ENCODE results near the gene BMAL1. TPM values are rescaled to one million over a fixed set of nuclear protein-coding genes. Genes with fewer than 3 reads are reported as not detected.

BMAL1 gene
- total and polyA plus RNA-seq, 2 of the 8 experiments (the other 6 are each of a cell fraction or from before 2014, with no cell fraction given): 6.8 to 6.9 TPM

DNA sequence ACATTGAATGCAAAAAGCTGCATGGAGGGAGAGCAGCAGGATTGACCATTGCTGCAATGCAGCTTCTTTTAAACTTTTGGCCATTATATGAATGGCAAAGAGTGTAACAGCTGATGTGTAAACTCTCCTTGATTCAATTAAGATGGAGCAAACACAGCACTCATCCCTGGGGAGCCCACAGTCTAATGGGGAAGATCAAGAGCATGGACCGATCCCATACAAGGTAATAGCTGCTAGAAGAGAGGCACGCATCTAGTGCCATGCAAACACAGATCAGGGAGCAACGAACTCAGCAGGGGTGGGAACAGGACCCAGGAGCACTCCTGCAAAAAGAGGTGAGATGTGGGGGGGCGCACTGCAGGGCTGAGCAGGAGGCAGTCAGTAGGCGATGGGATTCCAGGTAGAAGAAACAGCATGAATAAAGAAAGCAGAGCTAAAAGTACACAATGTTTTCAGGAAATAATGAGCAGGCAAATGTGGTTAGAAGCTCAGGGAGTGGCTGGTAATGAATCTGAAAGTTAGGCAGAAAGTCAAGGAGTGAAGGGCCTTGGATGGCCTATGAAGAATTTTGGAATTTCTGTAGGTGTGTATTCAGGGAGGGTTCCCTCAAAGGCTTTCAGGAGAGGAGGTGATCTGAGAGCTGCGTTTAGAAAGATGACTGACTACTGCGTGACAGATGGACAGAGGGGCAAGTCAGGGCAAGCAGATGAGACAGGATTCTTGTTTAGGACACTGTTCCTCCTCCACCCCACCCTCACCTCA lies 17.2 kb upstream of the BMAL1 start:
- peak overlapping the region; percentile 85 for H2AFZ ChIP-seq (ENCODE audit: low read length)
- FAIRE-seq (no peak), DNase-seq (ENCODE audit: low read depth in 1 of 2, low spot score in 2 of 2) (no peak)
- no peak overlapping the region for H4K5ac ChIP-seq (ENCODE audit: insufficient read length, low read depth, low read length)
- H2BK120ac ChIP-seq (replicated peaks; ENCODE audit: low read depth, low read length): no peak overlapping the region
- WGBS, 2 experiments (ENCODE audit: extremely low coverage in 1 of 2, insufficient coverage in 1 of 2, insufficient read length in 1 of 2, insufficient replicate concordance in 2 of 2, low coverage in 1 of 2, low lambda C conversion rate in 2 of 2, missing lambda C conversion rate in 1 of 2): 61% methylated on average over 7 of the region's 7 CpGs; no CpG with 5 or more reads in 1 of the 2 experiments
- ChIA-PET CTCF (ENCODE audit: partially characterized antibody) (interaction anchor here (0.6 to 11.5 kb wide), 8 partner anchors 13 to 1221 kb away, joined by 3 to 81 read pairs (median 4); no protein-coding TSS in a partner anchor), POLR2A (ENCODE audit: partially characterized antibody) (interaction anchor here (0.9 to 1.2 kb wide), 2 partner anchors 12 to 53 kb away, joined by 3 read pairs; no protein-coding TSS in a partner anchor)
- no peak overlapping the region for H3K23ac ChIP-seq (ENCODE audit: insufficient read length)
- no peaks in the 10 kb centered on the region; the same call in 1 of the 2 replicates for H3K23me2 ChIP-seq (ENCODE audit: low read depth, low read length)
- H4K8ac ChIP-seq (ENCODE audit: extremely low read depth, insufficient read depth, low read length): no peak overlapping the region; the same call in 1 of the 2 replicates
- H3K4ac ChIP-seq (replicated peaks; ENCODE audit: insufficient read length, low read depth, low read length): no peak overlapping the region
- no peak overlapping the region for H3K56ac ChIP-seq (replicated peaks; ENCODE audit: insufficient read length, low read depth, low read length)
- H3K4me1 ChIP-seq (replicated peaks in 1 of 4; ENCODE audit: control insufficient read depth in 3 of 4, insufficient read depth in 4 of 4, low read length in 3 of 4): peaks cover 3 to 17% (median 9%) of the 10 kb centered on the region in 4 experiments
- no peak overlapping the region for H4K91ac ChIP-seq (replicated peaks; ENCODE audit: insufficient read length, low read length)
- H2AK5ac ChIP-seq (ENCODE audit: low read depth, low read length): no peak overlapping the region
- no peaks in the 10 kb centered on the region for H3K79me2 ChIP-seq (ENCODE audit: control insufficient read depth in 1 of 2, insufficient read depth in 2 of 2, low read length in 2 of 2)
- H3K36me3 ChIP-seq (ENCODE audit: control insufficient read depth in 2 of 4, insufficient read depth in 4 of 4, low read length in 3 of 4): no peaks in the 10 kb centered on the region
- H2BK15ac ChIP-seq (ENCODE audit: low read length): no peak overlapping the region
- peak overlapping the region; percentile 18; the same call in 1 of the 2 replicates for H2BK5ac ChIP-seq (ENCODE audit: low read depth, low read length)
- H3K9me3 ChIP-seq (ENCODE audit: insufficient read depth in 2 of 2, low read depth in 1 of 2, low read length in 1 of 2): no peaks in the 10 kb centered on the region
- no peaks in the 10 kb centered on the region for H3K79me1 ChIP-seq (ENCODE audit: low read depth, low read length)
- H3K9ac ChIP-seq (replicated peaks in 1 of 4; ENCODE audit: extremely low read depth in 1 of 4, low read depth in 3 of 4, low read length in 3 of 4): no peak overlapping the region
- no peak overlapping the region for H3K27ac ChIP-seq (ENCODE audit: low read depth, low read length)
- H2BK12ac ChIP-seq (ENCODE audit: low read depth, low read length): peak overlapping the region; percentile 82
- H3K4me3 ChIP-seq (ENCODE audit: extremely low read depth in 1 of 4, insufficient read depth in 2 of 4, low read depth in 3 of 4, low read length in 4 of 4): no peak overlapping the region
- no peak overlapping the region for H3K14ac ChIP-seq (ENCODE audit: insufficient read length)
- H3K27me3 ChIP-seq (replicated peaks in 1 of 4; ENCODE audit: control insufficient read depth in 3 of 4, extremely low read depth in 1 of 4, insufficient read depth in 3 of 4, low read length in 3 of 4): no peaks in the 10 kb centered on the region
- peak overlapping the region; percentile 3 to 38; a peak in 2 of 4 replicates for H3K4me2 ChIP-seq (ENCODE audit: insufficient read depth in 1 of 2, low read depth in 2 of 2, low read length in 2 of 2)
- 0 out of 2 replicates have a peak overlapping the region, but pooled peaks have one; percentile 11 for H2BK20ac ChIP-seq (ENCODE audit: low read length)
- H4K20me1 ChIP-seq (replicated peaks in 1 of 2; ENCODE audit: control insufficient read depth in 1 of 2, insufficient read depth in 2 of 2, low read length in 2 of 2): no peaks in the 10 kb centered on the region
- no peak overlapping the region; the same call in 1 of the 2 replicates for H3K18ac ChIP-seq (ENCODE audit: extremely low read depth, low read length)
- TF ChIP-seq JUND (IDR thresholded peaks at IDR 0.05; ENCODE audit: low read length) (no peak), JUN (IDR thresholded peaks at IDR 0.05; ENCODE audit: low read depth, low read length) (no peak), SP4 (IDR thresholded peaks at IDR 0.05; ENCODE audit: low read length) (no peak), GABPA (IDR thresholded peaks at IDR 0.05; ENCODE audit: borderline replicate concordance, insufficient read depth, low read length) (no peak), CTBP2 (IDR thresholded peaks at IDR 0.05; ENCODE audit: borderline replicate concordance, insufficient read depth, insufficient read length, low read length) (no peak), BCL11A (IDR thresholded peaks at IDR 0.05; ENCODE audit: low read depth in 2 of 2, low read length in 2 of 2) (no peak), MAFK (IDR thresholded peaks at IDR 0.05; ENCODE audit: low read depth, low read length) (no peak), PHF8 (conservative IDR thresholded peaks at IDR 0.05; ENCODE audit: low read depth, low read length) (no peak), SIRT6 (IDR thresholded peaks at IDR 0.05; ENCODE audit: low read length) (no peak)

Measured in H1 (cell line).